ENCODE measurements around the gene E4F1. TPM values are rescaled to one million over a fixed set of nuclear protein-coding genes. Genes with fewer than 3 reads are reported as not detected.

E4F1 gene
- total and polyA plus RNA-seq, 8 donors: 8.7 to 48.4 (median 9.9) TPM

DNA sequence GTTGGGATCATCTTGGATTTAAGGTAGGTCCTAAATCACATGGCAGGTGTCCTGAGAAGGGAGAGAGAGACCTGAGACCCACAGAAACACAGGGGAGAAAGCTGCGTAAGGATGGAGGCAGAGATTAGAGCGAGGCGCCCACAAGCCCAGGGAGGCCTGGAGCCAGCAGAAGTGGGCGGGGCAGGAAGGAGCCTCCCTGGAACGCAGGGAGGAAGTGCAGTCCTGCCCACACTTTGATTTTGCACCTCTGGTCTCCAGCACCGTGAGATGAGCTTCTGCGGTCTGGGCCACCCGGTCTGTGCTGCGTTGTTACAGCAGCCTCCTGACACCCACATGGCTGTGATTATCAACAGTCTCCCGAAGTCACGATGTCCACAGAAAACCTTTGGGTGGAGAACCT, 19.2 kb downstream of the E4F1 start:
- ATAC-seq: no peak
- Histone ChIP-seq H3K36me3 (peaks cover 0 to 43% (median 10%) of the 10 kb centered on the region in 3 donors), H3K4me1 (no peaks in the 10 kb centered on the region), H3K4me3 (no peak overlapping the region), H3K27me3 (no peaks in the 10 kb centered on the region), H3K9me3 (no peaks in the 10 kb centered on the region), H3K27ac (no peak overlapping the region)
- intact Hi-C loops (cut with DNase I): no loop called here
- no peak for FAIRE-seq
- DNase-seq: peak in 1 of 6 donors; percentile 21
- TF ChIP-seq, protein P1, sequence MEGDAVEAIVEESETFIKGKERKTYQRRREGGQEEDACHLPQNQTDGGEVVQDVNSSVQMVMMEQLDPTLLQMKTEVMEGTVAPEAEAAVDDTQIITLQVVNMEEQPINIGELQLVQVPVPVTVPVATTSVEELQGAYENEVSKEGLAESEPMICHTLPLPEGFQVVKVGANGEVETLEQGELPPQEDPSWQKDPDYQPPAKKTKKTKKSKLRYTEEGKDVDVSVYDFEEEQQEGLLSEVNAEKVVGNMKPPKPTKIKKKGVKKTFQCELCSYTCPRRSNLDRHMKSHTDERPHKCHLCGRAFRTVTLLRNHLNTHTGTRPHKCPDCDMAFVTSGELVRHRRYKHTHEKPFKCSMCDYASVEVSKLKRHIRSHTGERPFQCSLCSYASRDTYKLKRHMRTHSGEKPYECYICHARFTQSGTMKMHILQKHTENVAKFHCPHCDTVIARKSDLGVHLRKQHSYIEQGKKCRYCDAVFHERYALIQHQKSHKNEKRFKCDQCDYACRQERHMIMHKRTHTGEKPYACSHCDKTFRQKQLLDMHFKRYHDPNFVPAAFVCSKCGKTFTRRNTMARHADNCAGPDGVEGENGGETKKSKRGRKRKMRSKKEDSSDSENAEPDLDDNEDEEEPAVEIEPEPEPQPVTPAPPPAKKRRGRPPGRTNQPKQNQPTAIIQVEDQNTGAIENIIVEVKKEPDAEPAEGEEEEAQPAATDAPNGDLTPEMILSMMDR (IDR thresholded peaks at IDR 0.05): no peak
- WGBS, 2 donors: 90 to 95% methylated on average over 11 of the region's 11 CpGs

GRCh38 chr16:2243031-2243528, 19.7 kb downstream of the E4F1 start:
- TF ChIP-seq, protein P1 (IDR thresholded peaks at IDR 0.05): no peak
- Histone ChIP-seq H3K36me3 (peaks cover 0 to 43% (median 10%) of the 10 kb centered on the region in 3 donors), H3K4me1 (no peaks in the 10 kb centered on the region), H3K27ac (no peak overlapping the region), H3K27me3 (no peaks in the 10 kb centered on the region), H3K9me3 (no peaks in the 10 kb centered on the region), H3K4me3 (no peak overlapping the region)
- ATAC-seq (no peak), DNase-seq (peak in 2 of 6 donors; percentile 21 to 63), FAIRE-seq (no peak)
- 95 to 97% methylated on average over 19 of the region's 19 CpGs for WGBS, 2 donors
- intact Hi-C loops (cut with DNase I): no loop called here

- no peak for ATAC-seq
- H3K27me3 ChIP-seq: no peaks in the 10 kb centered on the region
- intact Hi-C loops (cut with DNase I): no loop called here
- 96 to 98% methylated on average over 11 of the region's 11 CpGs for WGBS, 2 donors
- DNase-seq: peak in 2 of 6 donors; percentile 34 to 69
- H3K9me3 ChIP-seq: no peaks in the 10 kb centered on the region
- H3K27ac ChIP-seq: no peak overlapping the region
- no peaks in the 10 kb centered on the region for H3K4me1 ChIP-seq
- no peak for FAIRE-seq
- H3K36me3 ChIP-seq: peaks cover 0 to 43% (median 10%) of the 10 kb centered on the region in 3 donors
- H3K4me3 ChIP-seq: no peak overlapping the region
- TF ChIP-seq, protein P1 (IDR thresholded peaks at IDR 0.05): no peak
Observed at GRCh38 chr16:2243781-2244180, 20.4 kb downstream of the E4F1 start.

DNA sequence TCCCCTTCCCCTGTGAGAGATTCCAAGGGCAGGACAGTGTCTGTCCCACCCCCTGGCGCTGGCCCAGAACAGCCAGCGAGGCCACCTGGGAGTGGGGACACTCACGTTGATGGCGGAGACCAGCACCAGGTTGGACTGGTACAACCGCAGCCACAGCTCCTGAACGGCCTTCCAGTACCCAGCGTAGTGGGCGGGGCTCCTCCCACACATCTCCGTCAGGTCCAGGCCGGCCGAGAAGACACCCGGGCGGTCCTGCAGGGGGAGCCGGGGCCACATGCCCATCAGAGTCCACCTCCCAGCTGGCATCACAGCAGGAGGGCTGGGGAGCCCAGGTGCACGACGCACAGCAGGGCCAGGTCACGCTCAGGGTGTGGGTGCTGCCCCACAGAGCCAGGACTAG, 20.9 kb downstream of the E4F1 start:
- Histone ChIP-seq H3K9me3 (no peaks in the 10 kb centered on the region), H3K27me3 (no peaks in the 10 kb centered on the region), H3K27ac (no peak overlapping the region), H3K4me3 (no peak overlapping the region), H3K36me3 (peaks cover 0 to 43% (median 10%) of the 10 kb centered on the region in 3 donors), H3K4me1 (no peaks in the 10 kb centered on the region)
- FAIRE-seq (no peak), DNase-seq (peak in 1 of 6 donors; percentile 75), ATAC-seq (peak in 1 of 4 donors; percentile 11)
- WGBS, 2 donors: 84 to 88% methylated on average over 17 of the region's 17 CpGs
- intact Hi-C loops (cut with DNase I): no loop called here
- TF ChIP-seq, protein P1 (IDR thresholded peaks at IDR 0.05): no peak

All from pancreas (tissue), 10 donors.